T-helper 1 cell treated with Interleukin-12 subunit alpha and Interleukin-12 subunit beta and Interleukin-4 antibody, amounts not matched to agents 30 μg/mL and 1 μg/mL, for 36 hours (primary cell): ENCODE data around the gene UNC93A.
"Not testable (repeated sequence)": the region's sequence is repeated elsewhere in the genome, so short reads cannot be mapped to it uniquely, and the experiment has no call there.

Experiments
- H3K27ac Mint-ChIP-seq: one replicate; pipeline ENCODE4 v1.8.0; 2021; ENCODE audit warnings: mild to moderate bottlenecking, mixed read lengths
- H3K27me3 Mint-ChIP-seq: one replicate; pipeline ENCODE4 v1.8.0; 2021; ENCODE audit warnings: low read depth, mixed read lengths
- H3K36me3 Mint-ChIP-seq: one replicate; pipeline ENCODE4 v1.8.0; 2021; ENCODE audit warnings: low read depth, mixed read lengths
- H3K4me1 Mint-ChIP-seq: one replicate; pipeline ENCODE4 v1.8.0; 2021; ENCODE audit warnings: low read depth, mixed read lengths
- H3K4me3 Mint-ChIP-seq: one replicate; pipeline ENCODE4 v1.8.0; 2021; ENCODE audit warnings: mild to moderate bottlenecking, moderate library complexity, mixed read lengths
- H3K9me3 Mint-ChIP-seq: one replicate; pipeline ENCODE4 v1.8.0; 2021; ENCODE audit warnings: mixed read lengths

Gene UNC93A

GRCh38 chr6:167307342-167307955 lies 16.3 kb downstream of the UNC93A start:
- no peaks in the 10 kb centered on the region for H3K36me3 Mint-ChIP-seq
- H3K27me3 Mint-ChIP-seq, result no peaks in the 10 kb centered on the region
- H3K4me3 Mint-ChIP-seq, result no peak overlapping the region
- no peak overlapping the region for H3K27ac Mint-ChIP-seq
- no peaks in the 10 kb centered on the region for H3K9me3 Mint-ChIP-seq
- no peaks in the 10 kb centered on the region for H3K4me1 Mint-ChIP-seq

DNA sequence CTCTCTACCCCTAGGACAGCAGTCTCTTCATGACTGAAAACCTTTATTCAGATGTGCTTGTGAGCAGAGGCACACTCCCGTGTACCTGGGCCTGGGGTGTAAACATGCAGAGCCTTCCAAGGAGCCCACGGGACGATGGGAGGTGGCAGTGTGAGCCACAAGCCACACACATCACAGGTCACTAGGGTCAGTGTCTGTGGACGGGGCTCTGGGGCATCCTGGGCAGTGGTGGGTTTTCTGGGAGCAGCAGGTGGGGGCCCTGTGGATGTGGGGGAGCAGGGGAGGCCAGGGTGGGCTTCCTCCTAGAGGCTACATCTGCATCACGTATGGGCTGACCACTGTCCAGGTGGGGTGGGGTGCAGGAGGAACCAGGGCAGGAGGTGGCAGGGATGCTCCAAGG lies 17.1 kb downstream of the UNC93A start:
- no peak overlapping the region for H3K27ac Mint-ChIP-seq
- no peaks in the 10 kb centered on the region for H3K27me3 Mint-ChIP-seq
- H3K4me3 Mint-ChIP-seq, result no peak overlapping the region
- H3K9me3 Mint-ChIP-seq, result no peaks in the 10 kb centered on the region
- H3K4me1 Mint-ChIP-seq, result no peaks in the 10 kb centered on the region
- no peaks in the 10 kb centered on the region for H3K36me3 Mint-ChIP-seq

GRCh38 chr6:167309355-167310192 lies 18.5 kb downstream of the UNC93A start:
- H3K4me1 Mint-ChIP-seq, H3K27me3 Mint-ChIP-seq, H3K4me3 Mint-ChIP-seq, H3K36me3 Mint-ChIP-seq, H3K9me3 Mint-ChIP-seq, H3K27ac Mint-ChIP-seq: not testable (repeated sequence)

DNA sequence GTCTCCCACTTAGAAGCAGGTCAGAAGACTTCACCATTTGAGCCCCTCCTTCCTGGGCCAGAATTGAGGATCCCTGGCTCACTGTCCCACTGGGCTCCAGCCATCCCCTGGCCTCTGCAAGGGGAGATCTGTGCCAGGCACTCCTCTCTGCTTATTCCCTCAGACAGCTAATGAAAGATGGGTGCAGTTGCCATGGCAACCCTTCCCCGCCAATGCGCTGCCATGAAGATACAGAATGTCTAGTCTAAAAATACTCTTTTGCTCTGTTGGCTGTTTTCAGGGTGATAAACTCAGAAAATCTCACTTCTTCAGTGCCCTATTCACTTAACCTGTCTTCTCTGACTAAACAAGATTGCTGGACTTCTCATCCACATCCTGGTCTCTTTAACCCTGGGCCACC lies 20.2 kb downstream of the UNC93A start:
- Mint-ChIP-seq H3K9me3 (no peaks in the 10 kb centered on the region), H3K27me3 (peaks cover 5% of the 10 kb centered on the region), H3K4me3 (no peak overlapping the region), H3K4me1 (no peaks in the 10 kb centered on the region), H3K36me3 (no peaks in the 10 kb centered on the region), H3K27ac (no peak overlapping the region)

GRCh38 chr6:167311691-167312090 lies 20.6 kb downstream of the UNC93A start:
- H3K27ac Mint-ChIP-seq, H3K27me3 Mint-ChIP-seq, H3K36me3 Mint-ChIP-seq, H3K4me3 Mint-ChIP-seq, H3K4me1 Mint-ChIP-seq, H3K9me3 Mint-ChIP-seq: not testable (repeated sequence)

- Mint-ChIP-seq H3K27me3 (peaks cover 5% of the 10 kb centered on the region), H3K27ac (no peak overlapping the region), H3K4me3 (no peak overlapping the region), H3K4me1 (no peaks in the 10 kb centered on the region), H3K9me3 (no peaks in the 10 kb centered on the region), H3K36me3 (no peaks in the 10 kb centered on the region)
Observed at GRCh38 chr6:167314180-167314821, 23.2 kb downstream of the UNC93A start.

GRCh38 chr6:167317172-167317571 lies 26.1 kb downstream of the UNC93A start:
- no peaks in the 10 kb centered on the region for H3K36me3 Mint-ChIP-seq
- H3K9me3 Mint-ChIP-seq, result no peaks in the 10 kb centered on the region
- peaks cover 5% of the 10 kb centered on the region for H3K27me3 Mint-ChIP-seq
- H3K27ac Mint-ChIP-seq, result no peak overlapping the region
- H3K4me1 Mint-ChIP-seq, result no peaks in the 10 kb centered on the region
- no peak overlapping the region for H3K4me3 Mint-ChIP-seq

DNA sequence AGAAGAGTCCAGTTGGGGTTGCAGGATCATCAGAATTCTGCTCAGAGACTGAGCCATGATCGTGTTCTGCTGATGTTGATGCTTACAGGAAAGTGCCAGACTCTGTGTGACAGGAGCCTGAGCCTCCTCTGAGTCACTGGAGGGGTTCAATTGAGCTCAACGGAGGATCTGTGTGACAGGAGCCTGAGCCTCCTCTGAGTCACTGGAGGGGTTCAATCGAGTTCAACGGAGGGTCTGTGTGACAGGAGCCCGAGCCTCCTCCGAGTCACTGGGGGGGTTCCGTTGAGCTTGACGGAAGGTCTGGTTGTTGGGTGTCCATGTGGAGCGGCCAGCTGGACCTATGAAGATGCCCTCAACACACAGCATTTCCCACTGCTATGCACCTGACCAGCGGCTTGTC lies 27.2 kb downstream of the UNC93A start:
- H3K4me1 Mint-ChIP-seq, H3K27me3 Mint-ChIP-seq, H3K9me3 Mint-ChIP-seq, H3K27ac Mint-ChIP-seq, H3K4me3 Mint-ChIP-seq, H3K36me3 Mint-ChIP-seq: not testable (repeated sequence)

DNA sequence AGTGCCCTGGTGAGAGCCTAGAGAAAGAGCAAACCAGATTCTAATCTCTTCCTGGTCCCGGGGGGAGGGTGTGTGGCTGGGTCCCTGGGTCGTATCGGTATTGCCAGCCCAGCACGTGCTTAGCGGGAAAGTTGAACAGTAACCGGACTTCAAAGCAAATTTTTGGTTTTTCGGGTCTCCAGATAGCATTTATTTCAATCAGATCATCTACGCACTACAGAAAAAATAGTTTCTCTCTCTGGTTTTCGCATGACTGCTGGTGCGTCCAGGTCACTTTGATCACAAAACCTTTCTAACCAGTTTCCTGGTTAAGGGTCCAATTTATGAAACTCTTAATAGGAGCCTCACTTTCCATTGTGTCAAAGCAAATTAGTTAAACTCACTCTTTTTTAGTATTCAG lies 27.7 kb downstream of the UNC93A start:
- not testable (repeated sequence) for H3K4me1 Mint-ChIP-seq, H3K9me3 Mint-ChIP-seq, H3K36me3 Mint-ChIP-seq, H3K27ac Mint-ChIP-seq, H3K27me3 Mint-ChIP-seq, H3K4me3 Mint-ChIP-seq

- H3K27me3 Mint-ChIP-seq, H3K36me3 Mint-ChIP-seq, H3K9me3 Mint-ChIP-seq, H3K4me3 Mint-ChIP-seq, H3K4me1 Mint-ChIP-seq, H3K27ac Mint-ChIP-seq: not testable (repeated sequence)
Observed at GRCh38 chr6:167319856-167320753, 29.0 kb downstream of the UNC93A start.

DNA sequence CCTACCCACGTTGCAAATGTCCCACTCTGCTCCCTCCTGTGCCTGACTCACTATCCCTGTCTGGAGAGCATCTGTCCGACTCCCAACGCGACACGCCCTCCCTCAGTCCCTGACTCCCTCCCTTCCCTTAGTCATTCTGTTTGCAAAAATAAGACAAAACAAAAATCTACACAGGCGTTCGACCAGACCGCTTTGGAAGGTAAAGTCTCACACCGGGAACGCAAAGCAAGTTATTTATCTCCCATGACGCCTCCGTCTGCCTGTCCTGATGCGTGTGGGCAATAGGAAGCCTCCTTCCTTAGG lies 29.6 kb downstream of the UNC93A start:
- H3K27me3 Mint-ChIP-seq, H3K36me3 Mint-ChIP-seq, H3K9me3 Mint-ChIP-seq, H3K4me1 Mint-ChIP-seq, H3K4me3 Mint-ChIP-seq, H3K27ac Mint-ChIP-seq: not testable (repeated sequence)

DNA sequence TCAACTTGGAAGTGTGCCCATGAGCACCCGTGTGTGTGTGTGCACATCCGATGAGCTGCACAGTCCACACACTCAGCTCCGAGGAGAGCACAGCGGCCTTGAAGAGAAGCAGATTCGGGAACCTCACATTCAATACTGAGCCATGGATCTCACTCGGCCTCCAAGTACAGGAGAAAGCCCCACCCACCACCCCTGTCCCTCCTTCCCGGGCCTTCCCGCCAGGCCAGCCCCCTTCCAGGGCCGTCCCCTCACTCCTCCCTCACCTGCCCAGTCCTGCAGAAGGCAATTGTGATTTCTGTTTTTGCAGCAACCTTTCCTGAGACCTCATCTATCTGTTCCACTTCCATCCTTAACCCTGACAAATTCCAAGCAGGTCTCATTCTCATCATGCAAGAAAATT lies 30.1 kb downstream of the UNC93A start:
- H3K27ac Mint-ChIP-seq, H3K4me3 Mint-ChIP-seq, H3K36me3 Mint-ChIP-seq, H3K4me1 Mint-ChIP-seq, H3K27me3 Mint-ChIP-seq, H3K9me3 Mint-ChIP-seq: not testable (repeated sequence)

- H3K27ac Mint-ChIP-seq, result no peak overlapping the region
- no peak overlapping the region for H3K4me3 Mint-ChIP-seq
- no peaks in the 10 kb centered on the region for H3K36me3 Mint-ChIP-seq
- H3K27me3 Mint-ChIP-seq, result peaks cover 3% of the 10 kb centered on the region
- H3K9me3 Mint-ChIP-seq, result no peaks in the 10 kb centered on the region
- H3K4me1 Mint-ChIP-seq, result no peaks in the 10 kb centered on the region
Observed at GRCh38 chr6:167323111-167323510, 32.0 kb downstream of the UNC93A start.

DNA sequence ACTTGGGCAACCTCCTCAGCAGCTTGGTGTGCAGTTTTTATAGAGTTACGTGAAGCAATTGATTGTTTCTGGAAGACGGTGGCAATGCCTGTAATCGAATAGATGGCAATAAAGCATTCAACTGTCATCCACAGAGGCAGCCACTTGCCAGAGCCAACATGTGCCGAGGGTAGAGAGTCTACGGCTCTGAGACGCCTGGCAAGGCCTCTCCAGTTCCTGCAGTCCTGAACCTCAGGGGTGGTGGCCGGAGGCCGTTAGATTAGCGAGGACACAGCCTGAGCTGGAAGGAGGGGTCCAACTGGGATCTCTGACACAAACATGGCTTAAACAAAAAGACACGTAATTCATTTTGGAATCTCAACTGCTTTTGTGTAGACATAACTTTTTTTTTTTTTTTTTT lies 33.0 kb downstream of the UNC93A start:
- Mint-ChIP-seq H3K27me3 (peaks cover 5% of the 10 kb centered on the region), H3K4me1 (no peaks in the 10 kb centered on the region), H3K4me3 (no peak overlapping the region), H3K36me3 (no peaks in the 10 kb centered on the region), H3K9me3 (no peaks in the 10 kb centered on the region), H3K27ac (no peak overlapping the region)

DNA sequence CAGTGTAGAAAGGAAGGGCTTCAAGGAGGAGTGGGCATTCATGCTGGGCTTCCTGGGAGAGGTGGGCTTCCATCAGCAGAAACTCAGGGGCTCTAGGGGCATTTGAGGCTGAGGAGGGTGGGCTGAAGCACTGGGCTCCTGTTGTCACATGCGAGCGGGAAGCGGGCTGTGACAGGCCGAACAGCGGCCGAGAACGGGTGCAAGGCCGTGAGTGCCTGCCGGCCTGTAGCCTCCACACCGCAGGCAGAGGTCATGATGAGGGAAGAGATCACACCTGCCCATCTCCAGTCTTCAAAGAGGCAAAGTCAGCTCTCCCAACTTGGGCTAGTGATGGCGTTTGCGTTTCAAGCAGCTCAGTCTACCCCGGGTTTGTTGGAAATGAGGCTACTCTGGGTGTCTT lies 34.7 kb downstream of the UNC93A start:
- H3K36me3 Mint-ChIP-seq, result no peaks in the 10 kb centered on the region
- H3K4me1 Mint-ChIP-seq, result no peaks in the 10 kb centered on the region
- H3K27me3 Mint-ChIP-seq, result peaks cover 5% of the 10 kb centered on the region
- H3K9me3 Mint-ChIP-seq, result no peaks in the 10 kb centered on the region
- no peak overlapping the region for H3K4me3 Mint-ChIP-seq
- no peak overlapping the region for H3K27ac Mint-ChIP-seq
